T-helper 1 cell (primary cell): ENCODE results near the gene PLIN3.
A peak's percentile ranks its signal among the peaks of the same experiment; 100 is the strongest.
"Not testable (repeated sequence)": the region's sequence is repeated elsewhere in the genome, so short reads cannot be mapped to it uniquely, and the experiment has no call there.

Experiments
- DNase-seq, 5 donors: peaks; one replicate each; pipeline ENCODE4 v3.0.0-alpha.2; 2012 to 2020

The PLIN3 gene

GRCh38 chr19:4889034-4889815 lies 21.8 kb upstream of the PLIN3 start:
- DNase-seq: no peak

- not testable (repeated sequence) for DNase-seq
Measured at GRCh38 chr19:4887803-4888202, 20.3 kb upstream of the PLIN3 start.

GRCh38 chr19:4884993-4885392 lies 17.5 kb upstream of the PLIN3 start:
- not testable (repeated sequence) for DNase-seq

- not testable (repeated sequence) for DNase-seq
Measured at GRCh38 chr19:4882874-4883273, 15.4 kb upstream of the PLIN3 start.

- no peak for DNase-seq
Measured at GRCh38 chr19:4879041-4879440, 11.6 kb upstream of the PLIN3 start.

GRCh38 chr19:4878491-4878968 lies 11.1 kb upstream of the PLIN3 start:
- no peak for DNase-seq

- no peak for DNase-seq
Measured at GRCh38 chr19:4877753-4878490, 10.5 kb upstream of the PLIN3 start.

GRCh38 chr19:4873930-4874329 lies 6.5 kb upstream of the PLIN3 start:
- no peak for DNase-seq

GRCh38 chr19:4871711-4872110 lies 4.2 kb upstream of the PLIN3 start:
- no peak for DNase-seq

GRCh38 chr19:4870025-4870700 lies 2.7 kb upstream of the PLIN3 start:
- peak in 1 of 5 donors; percentile 40 for DNase-seq

- DNase-seq: no peak
Measured at GRCh38 chr19:4868286-4868834, 893 bp upstream of the PLIN3 start.

- peak in 4 of 5 donors; percentile 23 to 43 (median 40) for DNase-seq
Measured at GRCh38 chr19:4866595-4867424, 657 bp downstream of the PLIN3 start.

GRCh38 chr19:4861147-4861546 lies 6.3 kb downstream of the PLIN3 start:
- DNase-seq: no peak

- no peak for DNase-seq
Measured at GRCh38 chr19:4859697-4860096, 7.8 kb downstream of the PLIN3 start.

GRCh38 chr19:4856468-4856867 lies 11.0 kb downstream of the PLIN3 start:
- DNase-seq: not testable (repeated sequence)

GRCh38 chr19:4853506-4853905 lies 14.0 kb downstream of the PLIN3 start:
- DNase-seq: not testable (repeated sequence)

GRCh38 chr19:4852484-4852883 lies 15.0 kb downstream of the PLIN3 start:
- no peak for DNase-seq

GRCh38 chr19:4851551-4852290 lies 15.7 kb downstream of the PLIN3 start:
- peak; percentile 40 to 65 (median 61) for DNase-seq

- DNase-seq: no peak
Measured at GRCh38 chr19:4849019-4849418, 18.4 kb downstream of the PLIN3 start.

GRCh38 chr19:4847190-4847973 lies 20.1 kb downstream of the PLIN3 start:
- DNase-seq: no peak
